Retina (tissue), 1 donor: ENCODE results near the gene TMOD4.

Experiments used
- DNase-seq: peaks from one replicate; pipeline ENCODE4 v3.0.0-alpha.2; 2016

The TMOD4 gene

GRCh38 chr1:151137789-151138188, 38.0 kb downstream of the TMOD4 start:
- no peak for DNase-seq

- DNase-seq: no peak
Observed at GRCh38 chr1:151135433-151136385, 40.1 kb downstream of the TMOD4 start.

DNA sequence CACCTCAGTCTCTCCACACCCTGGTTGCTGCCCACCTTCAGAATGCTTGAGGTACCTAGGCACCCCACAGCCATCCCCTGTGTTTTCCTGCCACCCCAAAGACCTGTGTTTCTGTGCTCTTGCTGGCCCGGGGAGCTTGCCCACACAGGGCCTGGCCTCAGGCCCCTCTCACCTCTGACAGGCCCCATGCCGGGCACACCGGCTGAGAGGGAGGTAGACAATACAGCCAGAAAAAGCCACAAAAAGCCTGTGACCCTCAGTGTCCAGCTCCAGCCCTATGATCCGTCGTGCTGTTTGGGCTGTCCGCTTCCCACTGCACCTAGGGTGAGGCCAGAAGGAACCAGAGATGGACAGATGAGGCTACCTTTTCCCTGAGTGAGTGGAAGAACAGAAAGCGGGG, 40.8 kb downstream of the TMOD4 start:
- no peak for DNase-seq

- no peak for DNase-seq
Observed at GRCh38 chr1:151134396-151134795, 41.4 kb downstream of the TMOD4 start.

GRCh38 chr1:151133018-151133806, 42.6 kb downstream of the TMOD4 start:
- DNase-seq: no peak

DNA sequence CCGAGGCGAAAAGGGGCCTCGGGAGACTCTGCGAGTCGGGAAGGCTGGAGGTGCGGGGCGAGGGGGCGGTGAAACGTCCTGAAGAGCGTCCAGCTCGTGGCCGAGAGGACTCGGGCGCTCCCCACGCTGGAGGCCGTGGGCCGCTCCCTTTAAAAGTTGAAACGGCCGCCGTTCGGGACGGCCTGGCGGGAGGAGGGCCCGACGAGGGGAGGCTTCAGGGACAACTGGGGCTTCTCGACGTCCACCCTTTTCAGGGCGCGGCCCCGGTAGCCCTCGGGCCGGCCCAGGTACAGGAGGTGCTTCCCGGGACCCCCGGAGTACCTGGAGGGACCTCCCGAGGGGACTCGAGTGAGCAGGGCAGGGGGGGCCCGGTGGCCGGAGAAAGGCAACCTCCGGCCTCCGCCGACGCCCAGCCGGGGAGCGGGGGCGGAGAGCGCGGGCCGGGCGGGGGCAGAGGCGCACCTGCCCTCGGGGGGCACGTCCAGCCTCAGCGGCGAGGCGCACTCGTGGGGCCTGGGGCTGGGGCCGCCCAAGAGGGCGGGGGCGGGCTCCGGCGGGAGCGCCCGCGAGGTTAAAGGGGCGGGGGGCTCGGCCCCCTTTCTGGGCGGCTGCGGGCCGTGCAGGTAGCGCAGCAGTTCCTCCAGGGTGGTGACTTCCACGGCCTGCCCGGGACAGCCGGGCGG, 43.3 kb downstream of the TMOD4 start:
- DNase-seq: no peak

- peak; percentile 85 for DNase-seq
Observed at GRCh38 chr1:151131701-151132334, 44.0 kb downstream of the TMOD4 start.

DNA sequence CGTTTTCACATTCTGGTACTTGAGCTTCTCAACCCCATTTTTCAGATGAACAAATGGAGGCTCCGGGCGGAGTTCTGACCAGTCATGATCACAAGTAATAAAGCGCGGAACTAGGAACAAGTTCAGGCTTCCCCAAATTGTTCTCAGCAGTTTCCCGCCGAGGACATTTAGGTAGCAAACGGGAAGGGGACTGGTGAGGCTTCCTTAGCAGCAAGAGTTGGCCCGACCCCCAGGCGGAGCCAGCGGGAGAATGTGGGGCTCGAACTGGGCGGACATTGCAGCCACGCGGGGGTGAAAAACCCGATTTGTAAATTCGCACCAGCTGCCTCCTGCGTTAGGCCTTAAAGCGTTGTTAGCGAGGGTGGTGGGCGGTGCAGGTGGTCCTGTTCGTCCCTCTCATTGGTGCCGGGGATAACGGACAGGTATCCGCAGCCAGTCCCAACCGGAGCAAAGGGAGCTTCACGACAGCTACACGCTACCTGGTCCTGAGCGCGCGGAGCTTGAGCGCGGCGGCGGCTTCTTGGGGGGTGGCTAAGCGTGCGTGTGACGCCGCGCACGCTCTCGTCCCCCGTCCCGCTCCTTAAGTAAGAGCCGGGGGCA, 44.7 kb downstream of the TMOD4 start:
- peak; percentile 90 for DNase-seq

GRCh38 chr1:151128800-151129199, 47.0 kb downstream of the TMOD4 start:
- no peak for DNase-seq

- no peak for DNase-seq
Observed at GRCh38 chr1:151124763-151125403, 50.9 kb downstream of the TMOD4 start.
